ENCODE measurements around the gene ATP2B1. TPM values are rescaled to one million over a fixed set of nuclear protein-coding genes. Genes with fewer than 3 reads are reported as not detected.

Gene ATP2B1
- total RNA-seq, 1 donor from 2014 or later: 28.4 TPM

GRCh38 chr12:89542912-89543592 is 165.6 kb downstream of the ATP2B1 start:
- DNase-seq (ENCODE audit: low read depth, low spot score): no peak

GRCh38 chr12:89542236-89542635 is 166.4 kb downstream of the ATP2B1 start:
- no peak for DNase-seq (ENCODE audit: low read depth, low spot score)

- DNase-seq (ENCODE audit: low read depth, low spot score): no peak
These were observed 168.1 kb downstream of the ATP2B1 start for GRCh38 chr12:89540586-89540985.

- no peak for DNase-seq (ENCODE audit: low read depth, low spot score)
These were observed 169.0 kb downstream of the ATP2B1 start for GRCh38 chr12:89539426-89540223.

GRCh38 chr12:89538897-89539296 is 169.7 kb downstream of the ATP2B1 start:
- no peak for DNase-seq (ENCODE audit: low read depth, low spot score)

Other genes starting within 250 kb of the ATP2B1 start
- gene GALNT4, start 184.0 kb downstream of the ATP2B1 start, total RNA-seq: 19.8 and 24.3 TPM in 2 replicates
- gene POC1B, start 182.8 kb downstream of the ATP2B1 start, total RNA-seq: 19.2 and 21.8 TPM in 2 replicates